Activated naive CD8-positive, alpha-beta T cell treated with anti-CD3 and anti-CD28 coated beads for 36 hours (primary cell): ENCODE data around the gene SPDYC. TPM values are rescaled to one million over a fixed set of nuclear protein-coding genes. Genes with fewer than 3 reads are reported as not detected.

Experiments used
- DNase-seq: peaks from one replicate; pipeline ENCODE4 v3.0.0; 2021
- H3K27ac Mint-ChIP-seq: one replicate; pipeline ENCODE4 v1.8.0; 2022; ENCODE audit warnings: mild to moderate bottlenecking, moderate library complexity, mixed read lengths
- H3K27me3 Mint-ChIP-seq: one replicate; pipeline ENCODE4 v1.8.0; 2022; ENCODE audit warnings: mild to moderate bottlenecking, mixed read lengths
- H3K36me3 Mint-ChIP-seq: one replicate; pipeline ENCODE4 v1.8.0; 2021; ENCODE audit warnings: mild to moderate bottlenecking, mixed read lengths
- H3K4me1 Mint-ChIP-seq: one replicate; pipeline ENCODE4 v1.8.0; 2021; ENCODE audit warnings: mixed read lengths
- H3K4me3 Mint-ChIP-seq: one replicate; pipeline ENCODE4 v1.8.0; 2022; ENCODE audit warnings: mild to moderate bottlenecking, moderate library complexity, mixed read lengths
- H3K9me3 Mint-ChIP-seq: one replicate; pipeline ENCODE4 v1.8.0; 2022; ENCODE audit warnings: mixed read lengths
- total RNA-seq, 2 experiments: library from RNA; stranded (reverse); gene quantifications; one replicate each; pipeline ENCODE4 v1.2.3, GENCODE V29; 2021

SPDYC gene
- total RNA-seq, 2 experiments from 2014 or later, result not detected

- DNase-seq, result no peak
- Mint-ChIP-seq H3K4me3 (no peak overlapping the region), H3K27ac (no peak overlapping the region), H3K9me3 (peaks cover 3% of the 10 kb centered on the region), H3K27me3 (peaks cover 4% of the 10 kb centered on the region), H3K36me3 (peaks cover 2% of the 10 kb centered on the region), H3K4me1 (peaks cover 10% of the 10 kb centered on the region)
Measured at GRCh38 chr11:65214212-65214845, 44.3 kb downstream of the SPDYC start.

- peaks cover 4% of the 10 kb centered on the region for H3K27me3 Mint-ChIP-seq
- H3K9me3 Mint-ChIP-seq, result peaks cover 3% of the 10 kb centered on the region
- DNase-seq, result peak; percentile 39
- peak overlapping the region; percentile 27 for H3K4me3 Mint-ChIP-seq
- H3K4me1 Mint-ChIP-seq, result peaks cover 17% of the 10 kb centered on the region
- H3K36me3 Mint-ChIP-seq, result peaks cover 2% of the 10 kb centered on the region
- H3K27ac Mint-ChIP-seq, result peak overlapping the region; percentile 77
Measured at GRCh38 chr11:65215441-65216076, 45.5 kb downstream of the SPDYC start.

GRCh38 chr11:65216830-65217229, 46.8 kb downstream of the SPDYC start:
- no peak for DNase-seq
- H3K36me3 Mint-ChIP-seq, result peaks cover 2% of the 10 kb centered on the region
- H3K9me3 Mint-ChIP-seq, result peaks cover 3% of the 10 kb centered on the region
- peaks cover 4% of the 10 kb centered on the region for H3K27me3 Mint-ChIP-seq
- H3K4me1 Mint-ChIP-seq, result peaks cover 17% of the 10 kb centered on the region
- no peak overlapping the region for H3K27ac Mint-ChIP-seq
- H3K4me3 Mint-ChIP-seq, result no peak overlapping the region

DNA sequence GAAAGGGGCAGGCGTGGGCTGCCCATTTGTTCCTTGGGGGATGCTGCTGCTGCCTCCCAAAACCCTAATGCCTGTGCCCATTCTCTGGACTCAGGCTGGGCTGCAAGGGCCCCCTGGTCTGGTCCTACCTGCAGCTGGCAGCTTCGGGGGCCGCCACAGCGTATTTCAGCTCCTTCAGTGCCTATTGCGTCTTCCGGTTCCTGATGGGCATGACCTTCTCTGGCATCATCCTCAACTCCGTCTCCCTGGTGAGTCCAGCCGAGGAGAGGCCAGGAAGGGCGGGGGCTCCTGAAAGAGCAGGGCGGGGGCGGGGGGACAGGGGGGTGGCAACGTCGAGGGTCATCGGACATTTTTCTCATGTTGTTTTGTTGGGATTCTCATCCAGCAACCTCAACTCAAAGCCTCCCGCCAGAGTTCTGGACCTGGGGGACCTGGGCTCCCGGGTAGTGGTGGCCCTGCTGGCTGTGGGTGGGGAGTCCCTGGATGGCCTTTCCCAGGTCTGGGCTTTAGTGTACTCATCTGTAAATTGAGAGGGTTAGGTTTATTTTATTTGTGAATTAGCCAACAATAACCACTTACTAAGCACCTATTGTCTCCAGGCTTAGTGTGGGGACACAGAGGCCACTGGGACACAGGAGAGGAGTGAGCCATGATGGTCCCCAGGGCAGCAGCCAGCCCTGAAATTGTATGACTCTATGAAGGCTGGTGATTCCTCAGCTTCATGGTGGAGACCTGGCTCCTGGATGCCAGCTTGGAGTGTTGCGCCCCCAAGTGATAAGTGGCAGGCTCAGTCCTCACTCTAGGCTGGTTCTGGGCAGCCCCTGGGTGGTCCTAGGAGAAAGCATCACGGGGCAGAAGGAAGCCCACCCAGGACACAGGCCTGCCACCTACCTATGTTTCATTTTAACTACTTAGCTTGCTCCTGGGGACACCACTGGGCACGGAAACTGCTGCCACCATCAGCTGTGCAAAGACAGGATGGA, 47.7 kb downstream of the SPDYC start:
- DNase-seq, result no peak
- H3K36me3 Mint-ChIP-seq, result peaks cover 2% of the 10 kb centered on the region
- H3K4me1 Mint-ChIP-seq, result peaks cover 15% of the 10 kb centered on the region
- H3K4me3 Mint-ChIP-seq, result no peak overlapping the region
- H3K27ac Mint-ChIP-seq, result no peak overlapping the region
- H3K27me3 Mint-ChIP-seq, result peaks cover 4% of the 10 kb centered on the region
- H3K9me3 Mint-ChIP-seq, result peaks cover 3% of the 10 kb centered on the region

DNA sequence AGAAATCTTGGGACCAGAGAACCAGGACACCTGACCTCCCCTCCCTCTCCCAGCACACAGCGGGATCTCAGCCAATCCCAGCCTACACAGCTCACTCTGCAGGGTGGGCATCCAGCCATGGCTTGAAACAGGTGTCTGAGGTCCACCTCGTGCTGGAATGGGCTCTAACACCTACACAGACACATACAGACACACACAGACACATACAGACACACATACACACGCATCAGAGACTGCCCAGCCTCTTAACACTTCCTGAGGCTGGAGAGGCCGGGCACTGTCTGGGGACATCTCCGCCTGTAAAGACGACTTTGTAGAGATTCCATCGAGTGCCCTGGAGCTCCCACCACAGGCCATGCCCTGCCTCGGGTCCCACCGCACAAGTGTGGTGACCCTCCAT, 48.4 kb downstream of the SPDYC start:
- DNase-seq, result no peak
- peaks cover 4% of the 10 kb centered on the region for H3K27me3 Mint-ChIP-seq
- peaks cover 2% of the 10 kb centered on the region for H3K36me3 Mint-ChIP-seq
- H3K27ac Mint-ChIP-seq, result no peak overlapping the region
- H3K4me1 Mint-ChIP-seq, result peaks cover 12% of the 10 kb centered on the region
- no peak overlapping the region for H3K4me3 Mint-ChIP-seq
- H3K9me3 Mint-ChIP-seq, result peaks cover 3% of the 10 kb centered on the region

DNA sequence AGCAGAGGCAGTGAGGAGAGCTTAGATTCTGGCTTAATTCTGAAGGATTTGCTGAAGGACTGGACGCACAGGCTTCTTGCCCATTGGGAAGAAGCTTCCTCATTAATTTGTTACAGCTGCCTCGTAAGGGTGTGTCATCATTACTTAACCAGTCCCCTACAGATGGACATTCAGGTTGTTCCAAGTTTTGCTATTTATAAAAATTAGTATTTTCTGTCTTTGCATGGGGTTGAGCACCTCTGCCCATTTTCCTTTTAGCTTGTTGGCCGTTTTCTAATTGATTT, 49.8 kb downstream of the SPDYC start:
- H3K27ac Mint-ChIP-seq, result no peak overlapping the region
- H3K27me3 Mint-ChIP-seq, result peaks cover 8% of the 10 kb centered on the region
- no peak overlapping the region for H3K4me3 Mint-ChIP-seq
- peaks cover 3% of the 10 kb centered on the region for H3K9me3 Mint-ChIP-seq
- peaks cover 2% of the 10 kb centered on the region for H3K36me3 Mint-ChIP-seq
- no peak for DNase-seq
- H3K4me1 Mint-ChIP-seq, result peaks cover 9% of the 10 kb centered on the region

DNA sequence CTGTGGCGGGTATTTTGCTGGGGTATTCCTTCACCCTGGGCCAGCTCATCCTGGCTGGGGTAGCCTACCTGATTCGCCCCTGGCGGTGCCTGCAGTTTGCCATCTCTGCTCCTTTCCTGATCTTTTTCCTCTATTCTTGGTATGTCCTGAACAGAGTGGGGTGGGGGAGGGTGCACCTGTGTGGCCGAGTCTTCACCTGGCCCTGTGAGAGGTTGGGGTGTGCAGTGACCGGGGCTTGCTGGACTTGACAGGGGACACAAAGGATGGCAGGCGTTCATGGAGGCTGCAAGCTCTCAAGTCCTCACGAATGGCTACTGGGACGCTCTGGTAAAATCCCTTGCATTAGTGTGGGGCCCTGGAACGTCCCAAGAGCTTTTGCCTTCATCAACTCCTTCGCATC, 51.0 kb downstream of the SPDYC start:
- no peak for DNase-seq
- Mint-ChIP-seq H3K27ac (no peak overlapping the region), H3K4me3 (no peak overlapping the region)

More for the DNA sequence above, 51.0 kb downstream of the SPDYC start:
- Mint-ChIP-seq H3K36me3 (no peaks in the 10 kb centered on the region), H3K4me1 (peaks cover 12% of the 10 kb centered on the region), H3K27me3 (peaks cover 13% of the 10 kb centered on the region), H3K9me3 (no peaks in the 10 kb centered on the region)

Other genes starting within 250 kb of the SPDYC start
- gene PPP2R5B, start 245.5 kb upstream of the SPDYC start, total RNA-seq, result 10 to 100 TPM; 11.3 to 11.4 TPM
- not detected for gene GPHA2, start 234.3 kb upstream of the SPDYC start, total RNA-seq
- under 1 TPM in 1 of 2 experiments, not detected in 1; 0.14 TPM for gene MAJIN, start 198.1 kb upstream of the SPDYC start, total RNA-seq
- under 1 TPM in 1 of 2 experiments, not detected in 1; 0.08 TPM for gene BATF2, start 173.3 kb upstream of the SPDYC start, total RNA-seq
- 100 to 1,000 TPM; 114 TPM for gene ARL2, start 156.1 kb upstream of the SPDYC start, total RNA-seq
- 1 to 10 TPM; 7.3 to 9.0 TPM for gene SNX15, start 142.8 kb upstream of the SPDYC start, total RNA-seq
- 10 to 100 TPM; 16.2 to 17.3 TPM for gene SAC3D1, start 129.0 kb upstream of the SPDYC start, total RNA-seq
- gene NAALADL1, start 111.7 kb upstream of the SPDYC start, total RNA-seq, result 10 to 100 TPM in 1 of 2 experiments, 1 to 10 TPM in 1; 9.8 to 10.3 TPM
- 100 to 1,000 TPM; 130 to 134 TPM for gene CDCA5, start 86.2 kb upstream of the SPDYC start, total RNA-seq
- gene ZFPL1, start 86.0 kb upstream of the SPDYC start, total RNA-seq, result 10 to 100 TPM; 25.2 to 27.4 TPM
- 100 to 1,000 TPM in 1 of 2 experiments, 10 to 100 TPM in 1; 88.0 to 108 TPM for gene VPS51, start 74.0 kb upstream of the SPDYC start, total RNA-seq
- 10 to 100 TPM; 12.3 to 14.7 TPM for gene TM7SF2, start 58.4 kb upstream of the SPDYC start, total RNA-seq
- 10 to 100 TPM; 14.9 to 15.1 TPM for gene ZNHIT2, start 52.5 kb upstream of the SPDYC start, total RNA-seq
- 1,000 to 10,000 TPM; 1,087 to 1,097 TPM for gene FAU, start 48.1 kb upstream of the SPDYC start, total RNA-seq
- 100 to 1,000 TPM in 1 of 2 experiments, 10 to 100 TPM in 1; 99.9 to 100 TPM for gene MRPL49, start 47.9 kb upstream of the SPDYC start, total RNA-seq
- 10 to 100 TPM; 27.5 to 29.3 TPM for gene SYVN1, start 35.7 kb upstream of the SPDYC start, total RNA-seq
- 10 to 100 TPM; 57.9 to 66.7 TPM for gene CAPN1, start 11.7 kb downstream of the SPDYC start, total RNA-seq
- 10 to 100 TPM; 73.8 to 74.5 TPM for gene POLA2, start 91.7 kb downstream of the SPDYC start, total RNA-seq
- under 1 TPM; 0.18 to 0.54 TPM for gene CDC42EP2, start 144.6 kb downstream of the SPDYC start, total RNA-seq
- 10 to 100 TPM; 50.5 to 54.9 TPM for gene DPF2, start 163.6 kb downstream of the SPDYC start, total RNA-seq
- under 1 TPM; 0.49 to 0.54 TPM for gene TIGD3, start 184.5 kb downstream of the SPDYC start, total RNA-seq
- 10 to 100 TPM; 15.4 to 15.7 TPM for gene SLC25A45, start 212.4 kb downstream of the SPDYC start, total RNA-seq
- gene FRMD8, start 216.4 kb downstream of the SPDYC start, total RNA-seq, result 10 to 100 TPM; 33.1 to 36.3 TPM